K562 (cell line): ENCODE measurements around the gene LPCAT1.

Experiments
- EZH2 ChIP-seq: IDR thresholded peaks from 2 replicates; pipeline ENCODE4 v1.6.1; 2012; ENCODE audit warnings: low read depth, mild to moderate bottlenecking, inconsistent platforms, low read length, borderline replicate concordance
- NFE2 ChIP-seq: IDR thresholded peaks from 2 replicates; pipeline ENCODE4 v1.6.1; 2014; ENCODE audit warnings: antibody characterized with exemption, low read depth
- NR4A1 ChIP-seq, 2 experiments: fragments of 250-450 bp in 1 of 2; fragments of 450-650 bp in 1 of 2; sonication (Bioruptor Pico) in 1 of 2; IDR thresholded peaks; 2 replicates each; pipeline versions ENCODE4 v1.4.0 to v1.6.1; 2016 to 2020; ENCODE audit warnings: mild to moderate bottlenecking in 2 of 2, missing compliant biosample characterization in 1 of 2, missing genetic modification characterization in 1 of 2, moderate library complexity in 1 of 2
- POLR2A ChIP-seq: fragments of 450-650 bp; conservative IDR thresholded peaks from 2 replicates; pipeline ENCODE4 v1.6.1; 2016
- POLR2AphosphoS5 ChIP-seq: IDR thresholded peaks from 2 replicates; pipeline ENCODE4 v1.6.1; 2011; ENCODE audit warnings: mild to moderate bottlenecking, low read depth, low read length, moderate library complexity; ENCODE audit not compliant: control insufficient read depth, insufficient read depth
- ZBTB33 ChIP-seq: sonication (generic); formaldehyde crosslinking; IDR thresholded peaks from 2 replicates; pipeline ENCODE4 v1.8.1; 2023; ENCODE audit warnings: mild to moderate bottlenecking, missing genetic modification reagents

- TF ChIP-seq POLR2A (no peak), POLR2AphosphoS5 (no peak), ZBTB33 (CRISPR knock-in tag) (no peak), NFE2 (no peak), NR4A1 (CRISPR knock-in tag; IDR thresholded peaks at IDR 0.05) (no peak), NR4A1 (tag; IDR thresholded peaks at IDR 0.05) (no peak), EZH2 (no peak)
Observed at GRCh38 chr5:1418921-1419280, 104.9 kb downstream of the LPCAT1 start.
